Uterus (tissue), 2 donors: ENCODE data around the gene CDK19.

Source experiments
- POLR2A ChIP-seq, 2 donors: fragments of 450-650 bp; IDR thresholded peaks; one replicate each; pipeline ENCODE4 v1.6.1; 2016; ENCODE audit warnings: antibody characterized with exemption in 2 of 2, mild to moderate bottlenecking in 1 of 2, moderate library complexity in 1 of 2
- TF ChIP-seq, protein P1 (sequence below), 4 experiments: fragments of 200-600 bp in 2 of 4; fragments of 450-650 bp in 2 of 4; sonication (generic) in 2 of 4; IDR thresholded peaks; one replicate each; pipeline ENCODE4 v1.5.1; 2016 to 2019; ENCODE audit warnings: antibody characterized with exemption in 4 of 4, mild to moderate bottlenecking in 2 of 4, moderate library complexity in 1 of 4

GRCh38 chr6:110757926-110758325 is 57.3 kb downstream of the CDK19 start:
- no peak for TF ChIP-seq POLR2A (IDR thresholded peaks at IDR 0.05)
- TF ChIP-seq, protein P1, sequence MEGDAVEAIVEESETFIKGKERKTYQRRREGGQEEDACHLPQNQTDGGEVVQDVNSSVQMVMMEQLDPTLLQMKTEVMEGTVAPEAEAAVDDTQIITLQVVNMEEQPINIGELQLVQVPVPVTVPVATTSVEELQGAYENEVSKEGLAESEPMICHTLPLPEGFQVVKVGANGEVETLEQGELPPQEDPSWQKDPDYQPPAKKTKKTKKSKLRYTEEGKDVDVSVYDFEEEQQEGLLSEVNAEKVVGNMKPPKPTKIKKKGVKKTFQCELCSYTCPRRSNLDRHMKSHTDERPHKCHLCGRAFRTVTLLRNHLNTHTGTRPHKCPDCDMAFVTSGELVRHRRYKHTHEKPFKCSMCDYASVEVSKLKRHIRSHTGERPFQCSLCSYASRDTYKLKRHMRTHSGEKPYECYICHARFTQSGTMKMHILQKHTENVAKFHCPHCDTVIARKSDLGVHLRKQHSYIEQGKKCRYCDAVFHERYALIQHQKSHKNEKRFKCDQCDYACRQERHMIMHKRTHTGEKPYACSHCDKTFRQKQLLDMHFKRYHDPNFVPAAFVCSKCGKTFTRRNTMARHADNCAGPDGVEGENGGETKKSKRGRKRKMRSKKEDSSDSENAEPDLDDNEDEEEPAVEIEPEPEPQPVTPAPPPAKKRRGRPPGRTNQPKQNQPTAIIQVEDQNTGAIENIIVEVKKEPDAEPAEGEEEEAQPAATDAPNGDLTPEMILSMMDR (IDR thresholded peaks at IDR 0.05), result no peak
